GM23248 (cell line): ENCODE results near the gene PNPLA7.

Experiments used
- EZH2 ChIP-seq: fragments of 200-600 bp; sonication (generic); IDR thresholded peaks from 2 replicates; pipeline ENCODE4 v1.6.1; 2018; ENCODE audit warnings: antibody characterized with exemption, mild to moderate bottlenecking; ENCODE audit not compliant: insufficient read depth, poor library complexity, severe bottlenecking
- EZH2phosphoT487 ChIP-seq: fragments of 200-600 bp; sonication (generic); IDR thresholded peaks from 2 replicates; pipeline ENCODE4 v1.6.1; 2018; ENCODE audit warnings: antibody characterized with exemption, moderate library complexity, mild to moderate bottlenecking, low read depth; ENCODE audit not compliant: insufficient read depth

DNA sequence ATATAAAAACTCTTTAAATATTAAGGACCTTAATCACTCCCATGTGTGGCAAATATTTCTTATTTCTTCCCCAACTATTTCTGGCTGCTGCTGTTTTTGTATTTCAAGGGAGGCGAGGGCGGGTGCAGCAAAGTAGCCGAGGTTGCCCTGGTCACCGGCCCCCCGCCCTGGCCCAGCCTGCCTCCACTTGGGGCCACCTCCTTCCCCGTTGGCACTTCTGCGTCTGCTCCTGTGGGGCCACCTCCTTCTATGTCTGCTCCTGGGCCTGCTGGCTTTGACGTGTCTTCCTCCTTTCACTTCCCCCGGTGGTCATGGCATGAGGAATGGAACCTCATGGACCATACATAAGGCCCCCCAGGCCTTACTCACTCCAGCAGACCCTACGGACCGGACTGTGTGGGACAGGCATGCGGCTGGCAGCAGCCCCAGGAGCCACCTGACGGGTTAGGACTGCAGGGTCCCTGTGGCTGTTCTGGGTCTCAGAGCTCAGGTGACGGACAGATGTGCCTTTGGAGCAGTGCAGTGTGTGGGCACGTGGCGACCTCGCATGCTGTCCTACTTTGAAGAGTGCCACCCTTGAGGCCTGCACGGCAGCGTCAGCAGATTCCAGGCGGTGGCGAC, 103.2 kb downstream of the PNPLA7 start:
- TF ChIP-seq EZH2: no peak
- no peak for TF ChIP-seq EZH2phosphoT487
